Transverse colon (tissue), 4 donors: ENCODE measurements around the gene RAB38.

Experiments
- CTCF ChIP-seq, 5 experiments: fragments of 200-600 bp in 3 of 5; fragments of 450-650 bp in 2 of 5; sonication (generic) in 3 of 5; IDR thresholded peaks; 1 replicate in 2 of 5; 2 replicates in 3 of 5; pipeline ENCODE4 v1.5.1; 2016 to 2017; ENCODE audit warnings: antibody characterized with exemption in 5 of 5, inconsistent platforms in 3 of 5, mild to moderate bottlenecking in 2 of 5, moderate library complexity in 1 of 5
- EP300 ChIP-seq: sonication (generic); formaldehyde crosslinking; IDR thresholded peaks from one replicate; pipeline ENCODE4 v1.6.1; 2017; ENCODE audit warnings: antibody characterized with exemption, low read depth
- POLR2A ChIP-seq: fragments of 450-650 bp; IDR thresholded peaks from one replicate; pipeline ENCODE4 v1.6.1; 2016; ENCODE audit warnings: antibody characterized with exemption, mild to moderate bottlenecking, moderate library complexity
- POLR2AphosphoS5 ChIP-seq, 3 donors: sonication (generic); formaldehyde crosslinking; IDR thresholded peaks; one replicate each; pipeline ENCODE4 v1.6.1; 2016; ENCODE audit warnings: antibody characterized with exemption in 3 of 3

- TF ChIP-seq CTCF (IDR thresholded peaks at IDR 0.05): no peak
- no peak for TF ChIP-seq POLR2A
- no peak for TF ChIP-seq POLR2AphosphoS5 (IDR thresholded peaks at IDR 0.05)
- no peak for TF ChIP-seq EP300
Measured at GRCh38 chr11:88167853-88168252, 7.4 kb downstream of the RAB38 start.
